ENCODE data around the gene SUSD1. TPM values are rescaled to one million over a fixed set of nuclear protein-coding genes. Genes with fewer than 3 reads are reported as not detected.

The SUSD1 gene
- polyA plus RNA-seq, 1 of the 3 experiments (the other 2 are of a cell fraction): 8.2 TPM

DNA sequence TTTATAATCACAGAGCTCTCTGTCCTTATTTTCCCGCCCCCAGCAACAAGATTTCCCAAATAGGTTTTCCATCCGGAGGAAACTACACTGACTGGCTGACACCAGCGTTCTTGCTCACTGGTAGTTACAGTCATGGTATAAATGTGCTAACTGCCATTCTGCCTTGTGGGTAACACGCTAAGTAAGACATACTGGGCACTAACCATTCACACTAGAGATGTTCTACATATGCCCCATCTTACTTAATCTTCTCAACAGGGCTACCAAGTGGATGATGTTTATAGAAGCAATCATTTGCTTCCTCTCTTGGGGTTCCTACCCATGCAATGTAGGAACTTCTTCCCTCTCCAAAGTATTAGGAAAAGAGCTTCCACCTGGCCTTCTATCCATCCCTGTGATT is 111.5 kb downstream of the SUSD1 start:
- H3K9me2 ChIP-seq: no peaks in the 10 kb centered on the region
- H2AFZ ChIP-seq (ENCODE audit: low read depth): no peak overlapping the region
- WGBS (ENCODE audit: low lambda C conversion rate): 95% methylated on average over 4 of the region's 4 CpGs
- TF ChIP-seq GATA2 (CRISPR knock-in tag; IDR thresholded peaks at IDR 0.05) (no peak), ZBTB33 (IDR thresholded peaks at IDR 0.05; ENCODE audit: borderline replicate concordance, low read depth) (no peak), FOXJ3 (CRISPR knock-in tag; IDR thresholded peaks at IDR 0.05) (no peak), CHD2 (IDR thresholded peaks at IDR 0.05; ENCODE audit: low read length, partially characterized antibody) (no peak), SIN3A (IDR thresholded peaks at IDR 0.05; ENCODE audit: borderline replicate concordance, low read depth, low read length) (no peak), FOSL2 (IDR thresholded peaks at IDR 0.05; ENCODE audit: borderline replicate concordance, low read depth) (no peak), FOXM1 (IDR thresholded peaks at IDR 0.05; ENCODE audit: low read depth) (no peak), RAD21 (IDR thresholded peaks at IDR 0.05; ENCODE audit: low read length) (no peak), TCF12 (IDR thresholded peaks at IDR 0.05) (no peak), USF1 (IDR thresholded peaks at IDR 0.05; ENCODE audit: borderline replicate concordance, low read depth) (no peak)
- no peaks in the 10 kb centered on the region for H3K79me2 ChIP-seq (ENCODE audit: insufficient read depth)
- no peaks in the 10 kb centered on the region for H4K20me1 ChIP-seq (ENCODE audit: insufficient read depth)
- H3K4me3 ChIP-seq (ENCODE audit: low read depth in 2 of 2, low read length in 1 of 2): no peak overlapping the region
- POLR2A ChIA-PET: no interaction called here
- H3K27me3 ChIP-seq (ENCODE audit: insufficient read depth): no peaks in the 10 kb centered on the region
- H3K4me1 ChIP-seq (ENCODE audit: control insufficient read depth in 1 of 2, insufficient read depth in 2 of 2, low read depth in 1 of 2, low read length in 1 of 2): peaks cover 12 to 41% of the 10 kb centered on the region in 2 experiments
- H3K9ac ChIP-seq: no peak overlapping the region
- peaks cover 40% of the 10 kb centered on the region for H3F3A ChIP-seq (replicated peaks; ENCODE audit: insufficient read depth)
- no peaks in the 10 kb centered on the region for H3K9me3 ChIP-seq
- H3K4me2 ChIP-seq: no peak overlapping the region
- no peak overlapping the region for H3K27ac ChIP-seq (ENCODE audit: low read depth in 2 of 2, low read length in 1 of 2)
- H3K36me3 ChIP-seq (replicated peaks in 1 of 2; ENCODE audit: control insufficient read depth in 1 of 2, insufficient read depth in 2 of 2, low read length in 1 of 2): no peaks in the 10 kb centered on the region
- no peak for DNase-seq
- CTCF ChIA-PET: interaction anchor here (1.9 kb wide), 1 partner anchor 11 kb away, joined by 8 read pairs; no protein-coding TSS in a partner anchor

GRCh38 chr9:112063151-112063550 is 111.9 kb downstream of the SUSD1 start:
- POLR2A ChIA-PET: no interaction called here
- TF ChIP-seq SMC3 (IDR thresholded peaks at IDR 0.05; ENCODE audit: low read depth, low read length): no peak
- TF ChIP-seq SIN3A (IDR thresholded peaks at IDR 0.05; ENCODE audit: borderline replicate concordance, low read depth, low read length): no peak
- TF ChIP-seq NRF1 (IDR thresholded peaks at IDR 0.05; ENCODE audit: low read depth, low read length): no peak
- no peak for TF ChIP-seq CHD2 (IDR thresholded peaks at IDR 0.05; ENCODE audit: low read length, partially characterized antibody)
- Histone ChIP-seq H3K4me3 (ENCODE audit: low read depth in 2 of 2, low read length in 1 of 2) (no peak overlapping the region), H3K36me3 (replicated peaks in 1 of 2; ENCODE audit: control insufficient read depth in 1 of 2, insufficient read depth in 2 of 2, low read length in 1 of 2) (no peaks in the 10 kb centered on the region), H3F3A (replicated peaks; ENCODE audit: insufficient read depth) (peaks cover 43% of the 10 kb centered on the region), H4K20me1 (ENCODE audit: insufficient read depth) (no peaks in the 10 kb centered on the region), H3K27me3 (ENCODE audit: insufficient read depth) (no peaks in the 10 kb centered on the region), H3K9me2 (no peaks in the 10 kb centered on the region), H3K4me2 (no peak overlapping the region), H3K9me3 (no peaks in the 10 kb centered on the region), H3K4me1 (ENCODE audit: control insufficient read depth in 1 of 2, insufficient read depth in 2 of 2, low read depth in 1 of 2, low read length in 1 of 2) (peaks cover 12 to 41% of the 10 kb centered on the region in 2 experiments), H3K27ac (ENCODE audit: low read depth in 2 of 2, low read length in 1 of 2) (no peak overlapping the region), H2AFZ (ENCODE audit: low read depth) (no peak overlapping the region), H3K79me2 (ENCODE audit: insufficient read depth) (no peaks in the 10 kb centered on the region), H3K9ac (no peak overlapping the region)
- DNase-seq: no peak
- CTCF ChIA-PET: interaction anchor here (1.9 kb wide), 1 partner anchor 12 kb away, joined by 8 read pairs; no protein-coding TSS in a partner anchor

All from SK-N-SH (cell line).